Large intestine (tissue), 3 donors: ENCODE measurements around the gene KRTAP10-1. TPM values are rescaled to one million over a fixed set of nuclear protein-coding genes. Genes with fewer than 3 reads are reported as not detected.
"Not testable (repeated sequence)": the region's sequence is repeated elsewhere in the genome, so short reads cannot be mapped to it uniquely, and the experiment has no call there.

ENCODE experiments used
- DNase-seq, 2 donors: peaks; one replicate each; pipeline versions ENCODE4 v3.0.0 to v3.0.0-alpha.2; 2013
- H3K27ac ChIP-seq: one replicate; pipeline ENCODE4 v1.5.1; 2013; ENCODE audit warnings: low read length
- H3K27me3 ChIP-seq: 2 replicates; pipeline ENCODE4 v1.6.1; 2013; ENCODE audit warnings: low read length; ENCODE audit not compliant: control insufficient read depth, insufficient read depth
- H3K36me3 ChIP-seq: 2 replicates; pipeline ENCODE4 v1.6.1; 2013; ENCODE audit warnings: low read length; ENCODE audit not compliant: control insufficient read depth, insufficient read depth
- H3K4me1 ChIP-seq: one replicate; pipeline ENCODE4 v1.6.1; 2013; ENCODE audit warnings: low read length; ENCODE audit not compliant: control insufficient read depth, insufficient read depth
- H3K4me3 ChIP-seq: one replicate; pipeline ENCODE4 v1.5.1; 2013; ENCODE audit warnings: low read length
- H3K9me3 ChIP-seq: one replicate; pipeline ENCODE4 v1.6.1; 2013; ENCODE audit warnings: mild to moderate bottlenecking, low read depth, low read length, moderate library complexity; ENCODE audit not compliant: control insufficient read depth
- WGBS: methylation state at CpG from one replicate; pipeline ENCODE4 v1.1.5; 2013; ENCODE audit warnings: low lambda C conversion rate; ENCODE audit not compliant: insufficient coverage; 5-methylcytosine and 5-hydroxymethylcytosine counted together
- polyA plus RNA-seq: library from polyadenylated mRNA; unstranded; fragments of 120-200 nt; gene quantifications from one replicate; pipeline ENCODE4 v1.2.1, GENCODE V29; 2013

The KRTAP10-1 gene
- polyA plus RNA-seq, 1 donor, result not detected

GRCh38 chr21:44557491-44558328 lies 17.7 kb upstream of the KRTAP10-1 start:
- Histone ChIP-seq H3K27ac (no peak overlapping the region), H3K9me3 (no peaks in the 10 kb centered on the region), H3K36me3 (no peaks in the 10 kb centered on the region), H3K27me3 (peaks cover 13% of the 10 kb centered on the region), H3K4me1 (no peaks in the 10 kb centered on the region), H3K4me3 (no peak overlapping the region)
- DNase-seq, result no peak
- no CpG with 5 or more reads among the region's 30 CpGs for WGBS

- H3K4me1 ChIP-seq, result no peaks in the 10 kb centered on the region
- DNase-seq, result no peak
- H3K27ac ChIP-seq, result no peak overlapping the region
- peaks cover 14% of the 10 kb centered on the region for H3K27me3 ChIP-seq
- H3K9me3 ChIP-seq, result no peaks in the 10 kb centered on the region
- no peak overlapping the region for H3K4me3 ChIP-seq
- H3K36me3 ChIP-seq, result no peaks in the 10 kb centered on the region
- WGBS, result no CpG with 5 or more reads among the region's 9 CpGs
These were observed 16.9 kb upstream of the KRTAP10-1 start for GRCh38 chr21:44556879-44557278.

- H3K27me3 ChIP-seq, result peaks cover 14% of the 10 kb centered on the region
- H3K36me3 ChIP-seq, result no peaks in the 10 kb centered on the region
- no peaks in the 10 kb centered on the region for H3K4me1 ChIP-seq
- WGBS, result no CpG with 5 or more reads among the region's 13 CpGs
- no peak for DNase-seq
- no peaks in the 10 kb centered on the region for H3K9me3 ChIP-seq
- H3K27ac ChIP-seq, result no peak overlapping the region
- H3K4me3 ChIP-seq, result no peak overlapping the region
These were observed 15.3 kb upstream of the KRTAP10-1 start for GRCh38 chr21:44555200-44555875.

GRCh38 chr21:44552681-44553080 lies 12.7 kb upstream of the KRTAP10-1 start:
- Histone ChIP-seq H3K9me3 (no peaks in the 10 kb centered on the region), H3K27ac (no peak overlapping the region), H3K4me1 (no peaks in the 10 kb centered on the region), H3K27me3 (peaks cover 15% of the 10 kb centered on the region), H3K36me3 (no peaks in the 10 kb centered on the region), H3K4me3 (no peak overlapping the region)
- DNase-seq, result no peak
- no CpG with 5 or more reads among the region's 13 CpGs for WGBS

GRCh38 chr21:44552136-44552535 lies 12.1 kb upstream of the KRTAP10-1 start:
- Histone ChIP-seq H3K27ac (no peak overlapping the region), H3K4me3 (no peak overlapping the region), H3K36me3 (no peaks in the 10 kb centered on the region), H3K4me1 (no peaks in the 10 kb centered on the region), H3K9me3 (no peaks in the 10 kb centered on the region), H3K27me3 (peaks cover 10% of the 10 kb centered on the region)
- no CpG with 5 or more reads among the region's 6 CpGs for WGBS
- no peak for DNase-seq

- H3K27ac ChIP-seq, result no peak within 1 kb of the TSS
- WGBS, result 100% methylated on average over 1 of the region's 17 CpGs
- DNase-seq, result peak in 1 of 2 donors; percentile 5
- H3K36me3 ChIP-seq, result no peaks in the 10 kb centered on the region
- no peaks in the 10 kb centered on the region for H3K9me3 ChIP-seq
- no peak within 1 kb of the TSS for H3K4me3 ChIP-seq
- peaks cover 10% of the 10 kb centered on the region for H3K27me3 ChIP-seq
- H3K4me1 ChIP-seq, result no peaks in the 10 kb centered on the region
These were observed 11.5 kb upstream of the KRTAP10-1 start, which contains the start of gene KRTAP10-2 for GRCh38 chr21:44551340-44551961. Gene KRTAP10-2 (minus strand): TSS chr21:44551505. CDS start chr21:44551458, 47 bp downstream.

- Histone ChIP-seq H3K4me3 (no peak overlapping the region), H3K36me3 (no peaks in the 10 kb centered on the region), H3K27me3 (peaks cover 10% of the 10 kb centered on the region), H3K9me3 (peaks cover 2% of the 10 kb centered on the region), H3K27ac (no peak overlapping the region), H3K4me1 (no peaks in the 10 kb centered on the region)
- no CpG with 5 or more reads among the region's 10 CpGs for WGBS
- DNase-seq, result no peak
These were observed 10.8 kb upstream of the KRTAP10-1 start for GRCh38 chr21:44550807-44551206.

- not testable (repeated sequence) for DNase-seq, H3K36me3 ChIP-seq, H3K4me1 ChIP-seq, H3K9me3 ChIP-seq, H3K4me3 ChIP-seq, H3K27ac ChIP-seq
- H3K27me3 ChIP-seq, result peaks cover 10% of the 10 kb centered on the region
- no CpG with 5 or more reads among the region's 17 CpGs for WGBS
These were observed 10.3 kb upstream of the KRTAP10-1 start for GRCh38 chr21:44550285-44550684.

- 100% methylated on average over 1 of the region's 25 CpGs for WGBS
- Histone ChIP-seq H3K27me3 (peaks cover 10% of the 10 kb centered on the region), H3K36me3 (no peaks in the 10 kb centered on the region), H3K4me3 (no peak overlapping the region), H3K27ac (no peak overlapping the region), H3K4me1 (no peaks in the 10 kb centered on the region), H3K9me3 (peaks cover 2% of the 10 kb centered on the region)
- no peak for DNase-seq
These were observed 9.7 kb upstream of the KRTAP10-1 start for GRCh38 chr21:44549525-44550211.

- Histone ChIP-seq H3K4me1 (no peaks in the 10 kb centered on the region), H3K27ac (no peak overlapping the region), H3K36me3 (no peaks in the 10 kb centered on the region), H3K4me3 (no peak overlapping the region), H3K27me3 (peaks cover 6% of the 10 kb centered on the region), H3K9me3 (peaks cover 2% of the 10 kb centered on the region)
- WGBS, result 20% methylated on average over 1 of the region's 14 CpGs
- peak in 1 of 2 donors; percentile 3 for DNase-seq
These were observed 8.9 kb upstream of the KRTAP10-1 start for GRCh38 chr21:44548922-44549321.
